CD4-positive, alpha-beta T cell treated with Interleukin-17A for 1 hour (primary cell): ENCODE data around the gene CBX6.
A peak's percentile ranks its signal among the peaks of the same experiment; 100 is the strongest.

Experiments used
- DNase-seq: peaks from one replicate; pipeline ENCODE4 v3.0.0-alpha.2; 2020

The CBX6 gene

DNA sequence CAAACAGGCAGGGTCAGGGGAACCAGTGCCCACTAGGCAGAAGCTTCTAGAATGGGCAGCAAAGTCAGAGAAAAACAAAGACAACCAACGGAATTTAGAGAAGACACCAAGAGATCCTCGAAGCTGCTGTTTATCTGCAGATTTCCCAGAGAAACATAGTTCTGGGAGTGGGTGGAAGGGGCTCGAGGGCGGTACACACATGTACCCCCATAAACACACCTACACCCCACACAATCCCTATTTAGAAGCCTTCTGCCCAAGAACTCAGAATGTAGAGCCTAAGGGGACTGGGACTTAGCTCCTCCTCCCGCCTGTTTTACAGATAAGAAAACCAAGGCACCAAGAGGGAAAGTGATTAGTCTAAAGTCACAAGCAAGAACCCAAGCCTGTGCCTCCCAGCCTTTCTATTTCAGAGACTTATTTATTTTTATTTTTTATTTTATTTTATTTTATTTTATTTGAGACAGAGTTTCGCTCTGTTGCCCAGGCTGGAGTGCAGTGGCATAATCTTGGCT, 34.5 kb downstream of the CBX6 start:
- DNase-seq: no peak

DNA sequence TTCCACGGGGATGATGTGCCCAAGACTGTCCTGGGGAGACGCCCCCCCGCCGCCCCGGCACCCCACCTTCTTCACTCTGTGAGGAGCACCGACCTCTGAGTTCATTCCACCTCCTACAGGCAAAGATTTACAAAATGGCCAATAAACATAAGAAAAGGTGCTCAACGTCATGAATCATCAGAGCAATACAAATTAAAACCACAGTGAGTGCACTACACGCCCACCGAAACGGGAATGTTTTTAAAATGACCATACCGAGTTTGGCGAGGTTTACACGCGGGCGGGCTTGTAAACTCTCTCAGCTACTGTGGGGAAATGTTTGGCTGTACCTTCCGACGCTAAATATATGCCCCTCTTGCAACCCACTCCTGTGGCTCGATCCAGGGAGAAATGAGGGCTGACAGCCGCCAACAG, 36.1 kb downstream of the CBX6 start:
- no peak for DNase-seq

DNA sequence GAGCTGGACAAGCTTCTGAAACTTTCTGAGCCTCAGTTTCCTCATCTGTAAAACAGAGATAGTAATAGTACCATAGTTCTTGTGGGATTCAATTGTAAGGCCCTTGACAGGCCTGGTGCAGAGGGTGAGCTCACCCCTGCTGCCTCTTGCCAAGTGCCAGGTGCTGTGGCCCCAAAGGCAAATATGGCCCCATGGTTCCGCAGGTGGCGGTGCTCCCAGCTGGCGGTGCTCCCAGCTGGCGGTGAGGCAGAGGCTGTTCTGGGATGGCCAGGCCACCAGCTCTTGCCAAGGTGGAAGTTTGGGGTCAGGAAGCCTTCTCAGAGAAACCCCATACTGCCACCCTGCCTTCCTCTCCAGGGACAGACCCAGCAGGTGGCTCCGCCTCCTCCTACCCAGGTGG, 37.0 kb downstream of the CBX6 start:
- DNase-seq: no peak

DNA sequence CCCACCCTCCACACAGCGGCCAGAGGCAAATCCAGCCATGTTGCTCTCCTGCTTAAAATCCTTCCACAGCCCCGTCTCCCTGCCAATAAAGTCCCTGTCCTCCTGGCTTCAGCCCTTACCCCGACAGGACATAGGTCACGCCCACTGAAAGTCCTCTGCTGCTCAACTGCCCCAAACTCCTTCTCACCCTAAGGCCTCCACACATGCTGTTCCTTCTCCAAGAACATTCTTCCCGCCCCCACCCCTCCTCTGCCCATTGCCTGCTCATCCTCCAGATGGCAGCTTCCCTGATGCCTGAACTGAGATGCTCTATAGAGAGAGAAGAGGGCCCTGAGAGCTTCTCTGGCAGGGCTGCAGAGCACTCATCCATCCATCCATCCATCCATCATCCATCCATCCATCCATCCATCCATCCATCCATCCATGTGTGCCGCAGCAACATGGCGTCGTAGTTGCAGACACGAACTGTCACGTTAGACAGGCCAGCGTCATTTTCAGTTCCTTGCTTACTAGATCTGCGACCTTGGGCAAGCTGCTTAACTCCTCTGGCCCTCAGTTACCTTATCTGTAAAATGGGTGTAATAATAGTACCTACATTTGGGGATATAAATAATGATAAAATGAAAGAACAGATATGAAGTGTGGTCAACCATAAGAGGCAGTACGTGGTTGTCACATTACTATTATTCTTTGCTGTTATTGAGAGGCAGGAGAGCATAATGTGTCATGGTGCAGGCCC, 37.6 kb downstream of the CBX6 start:
- DNase-seq: no peak

DNA sequence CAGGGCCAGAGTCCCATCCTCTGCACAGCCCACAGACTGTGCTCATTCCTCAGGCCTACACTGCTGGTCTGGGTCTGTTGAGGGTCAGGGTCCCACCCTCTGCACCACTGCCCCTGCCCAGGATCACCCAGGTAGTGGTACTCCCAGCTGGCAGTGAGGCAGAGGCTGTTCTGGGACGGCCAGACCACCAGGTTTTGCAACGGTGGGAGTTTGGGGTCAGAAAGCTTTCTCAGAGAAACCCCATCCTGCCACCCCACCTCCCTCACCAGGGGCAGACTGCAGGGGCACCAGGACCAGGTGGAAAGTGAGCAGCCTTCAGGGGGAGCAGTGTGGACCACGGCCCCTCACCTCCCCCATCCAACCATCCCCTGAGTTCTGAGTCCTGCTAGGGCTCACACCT, 39.0 kb downstream of the CBX6 start:
- DNase-seq: no peak

DNA sequence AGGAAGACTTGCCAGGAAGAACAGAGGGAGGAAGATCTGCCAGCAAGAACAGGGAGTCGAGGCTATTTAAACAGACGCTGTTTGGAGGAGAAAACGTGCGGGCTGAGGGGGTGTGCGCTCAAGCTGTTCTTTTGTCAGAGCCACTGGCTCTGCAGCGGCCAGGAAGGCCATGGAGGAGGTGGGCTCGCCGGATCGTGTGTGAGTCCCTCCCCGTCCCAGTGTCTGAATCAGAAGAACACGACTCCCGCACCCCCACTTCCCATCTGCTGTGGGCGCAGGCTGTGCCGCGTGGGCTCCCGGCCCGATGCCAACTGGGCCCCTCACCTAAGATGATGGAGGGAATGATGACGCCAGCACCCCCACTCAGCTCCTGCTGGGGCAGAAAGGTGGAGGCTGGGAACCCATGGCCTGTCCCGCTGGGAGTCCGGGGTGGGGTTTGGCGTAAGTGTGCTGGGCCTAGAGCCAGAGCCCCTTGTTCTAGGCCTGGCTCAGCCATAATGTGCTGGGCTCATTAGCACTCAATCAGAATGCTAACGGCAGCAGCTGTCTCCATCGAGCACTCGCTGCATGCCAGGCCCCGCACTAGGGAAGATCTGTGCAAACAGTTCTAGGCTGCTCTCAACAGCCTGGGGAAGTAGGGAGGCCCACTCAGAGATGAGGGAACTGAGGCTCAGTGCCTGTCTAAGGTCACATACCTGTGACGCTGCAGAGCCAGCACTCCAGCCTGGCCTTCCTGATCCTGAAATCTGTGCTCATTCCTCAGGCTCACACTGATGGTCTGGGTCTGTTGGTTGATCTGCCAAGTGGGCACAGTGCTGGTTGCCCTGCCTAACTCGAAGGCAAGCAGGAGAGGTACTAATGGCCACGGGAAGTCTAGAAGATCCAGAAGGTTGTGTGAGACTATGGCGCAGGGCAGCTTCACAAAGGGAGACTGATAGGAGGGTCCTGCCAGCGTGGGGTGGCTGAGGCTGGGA, 39.7 kb downstream of the CBX6 start:
- DNase-seq: no peak

DNA sequence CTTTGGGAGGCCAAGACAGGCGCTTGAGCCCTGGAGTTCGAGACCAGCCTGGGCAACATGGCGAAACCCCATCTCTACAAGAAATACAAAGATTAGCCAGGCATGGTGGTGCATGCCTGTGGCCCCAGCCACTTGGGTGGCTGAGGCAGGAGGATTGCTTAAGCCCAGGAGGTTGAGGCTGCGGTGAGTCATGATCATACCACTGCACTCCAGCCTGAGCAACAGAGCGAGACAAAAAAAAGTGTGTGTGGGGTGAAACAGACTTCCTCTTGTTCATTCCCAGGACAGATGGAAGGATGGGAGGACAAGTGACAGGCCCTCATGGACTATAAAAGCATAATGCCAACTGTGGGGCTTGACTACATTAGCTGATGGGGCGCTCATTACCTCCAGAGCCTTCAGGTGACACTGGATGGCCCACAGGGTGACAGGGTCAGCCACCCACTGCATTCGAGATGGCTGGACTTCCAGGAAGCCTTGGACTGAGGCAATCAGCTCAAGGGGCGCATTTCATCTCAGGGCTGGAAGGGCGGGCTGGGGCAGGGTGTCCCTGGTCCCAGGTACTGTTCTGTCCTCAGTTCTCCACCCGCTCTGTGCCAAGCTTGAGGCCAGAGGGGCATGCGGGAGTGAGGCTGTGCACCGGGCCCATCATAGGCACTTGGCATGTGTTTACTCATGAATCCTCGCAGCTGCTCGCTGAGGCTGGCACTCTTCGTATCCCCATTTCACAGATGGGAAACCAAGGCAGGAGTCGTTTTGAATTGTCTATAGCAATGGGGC, 40.7 kb downstream of the CBX6 start:
- DNase-seq: no peak

DNA sequence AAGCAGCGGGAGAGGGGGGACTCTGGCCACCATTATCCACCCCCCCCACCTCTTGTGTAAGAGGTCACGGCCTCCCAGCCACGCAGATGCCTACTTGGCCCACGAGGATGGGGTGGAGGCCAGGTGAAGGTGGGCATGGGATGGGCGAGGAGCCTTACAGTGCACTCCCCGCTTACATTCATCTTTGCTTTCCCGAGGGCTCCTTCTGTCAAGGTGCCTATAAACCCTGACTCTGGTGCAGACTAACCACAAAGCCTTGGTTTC, 41.2 kb downstream of the CBX6 start:
- no peak for DNase-seq

DNA sequence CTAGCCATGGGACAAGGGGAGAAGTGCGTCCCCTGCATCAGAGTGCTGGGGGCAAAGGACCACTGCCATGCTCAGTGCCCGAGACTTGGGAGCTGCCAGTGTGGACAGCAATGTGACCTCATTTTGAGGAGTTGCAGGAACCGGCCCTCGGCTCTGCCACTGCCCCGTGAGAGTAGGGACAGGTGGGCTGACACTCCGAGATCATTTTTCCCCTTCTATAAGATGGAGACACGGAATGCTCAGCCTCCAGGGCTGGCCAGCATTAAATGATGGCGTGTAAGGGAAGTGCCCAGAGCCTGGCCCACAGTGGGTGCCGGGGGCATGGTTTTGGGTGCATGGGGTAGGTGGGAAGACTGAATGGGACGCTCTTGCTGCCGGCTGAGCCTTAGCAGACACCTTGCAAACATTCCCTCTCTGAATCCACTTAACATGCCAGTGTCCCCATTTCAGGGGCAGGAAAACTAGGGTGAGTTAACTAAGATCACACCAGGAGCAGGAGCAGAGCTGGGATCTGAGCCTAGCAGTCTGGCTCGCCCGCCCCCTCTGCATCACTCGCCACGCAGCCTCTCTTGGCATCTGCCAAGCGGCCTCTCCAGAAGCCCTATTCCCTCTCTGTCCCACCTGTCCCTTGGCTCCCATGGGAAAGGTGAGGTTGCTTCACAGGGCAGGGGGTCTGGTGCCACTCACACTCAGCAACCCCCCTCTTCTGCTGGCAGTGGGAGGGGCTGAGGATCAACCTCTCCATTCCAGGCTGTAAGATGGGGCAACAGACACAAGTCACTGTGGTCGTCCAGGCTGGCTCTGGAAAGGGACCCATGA, 41.8 kb downstream of the CBX6 start:
- DNase-seq: no peak

DNA sequence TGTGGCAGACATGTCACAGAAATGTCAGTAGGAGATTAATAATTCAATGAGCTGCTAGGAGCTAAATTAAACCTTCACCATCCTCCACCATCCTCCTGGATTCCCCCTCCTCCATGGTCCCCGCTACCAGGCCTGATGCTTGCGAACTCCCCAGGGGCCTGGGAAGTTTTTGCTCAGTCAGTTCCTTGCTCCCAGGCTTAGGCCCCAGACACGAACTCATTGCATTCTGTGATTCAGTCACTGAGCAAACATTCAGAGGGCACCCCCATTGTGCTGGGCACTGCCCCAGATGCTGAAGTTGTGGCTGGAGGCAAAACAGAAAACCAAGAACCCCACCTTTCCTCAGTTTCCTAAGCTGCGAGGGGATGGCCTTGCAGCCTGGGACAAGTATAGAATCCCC, 42.5 kb downstream of the CBX6 start:
- DNase-seq: no peak

DNA sequence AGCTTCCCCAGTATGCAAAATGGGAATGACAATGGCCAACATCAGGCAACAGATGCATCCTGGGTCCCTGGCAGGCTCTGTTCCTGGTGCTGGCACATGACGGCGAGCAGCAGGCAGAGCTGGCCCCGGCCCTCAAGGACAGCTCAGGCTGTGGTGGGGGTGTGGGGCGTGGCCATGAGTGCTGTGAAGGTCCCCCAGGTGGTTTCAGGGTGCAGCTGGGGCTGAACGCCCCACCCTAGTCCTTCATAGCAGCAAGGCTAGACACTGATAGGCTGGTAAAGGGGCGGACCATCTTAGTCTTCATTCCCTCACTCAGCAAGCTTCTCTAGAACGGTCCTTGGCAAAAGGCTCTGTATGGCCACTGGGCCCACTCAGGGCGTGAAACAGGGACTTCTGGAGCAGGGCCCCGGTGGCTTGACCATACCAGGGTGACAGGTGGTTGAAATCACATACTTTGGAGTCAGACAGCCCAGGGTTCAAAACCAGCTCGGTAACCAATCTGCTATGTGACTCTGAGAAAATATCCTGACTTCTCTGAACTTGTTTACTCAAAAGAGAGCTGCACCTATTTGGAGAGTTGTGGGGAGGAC, 43.3 kb downstream of the CBX6 start:
- DNase-seq: no peak

DNA sequence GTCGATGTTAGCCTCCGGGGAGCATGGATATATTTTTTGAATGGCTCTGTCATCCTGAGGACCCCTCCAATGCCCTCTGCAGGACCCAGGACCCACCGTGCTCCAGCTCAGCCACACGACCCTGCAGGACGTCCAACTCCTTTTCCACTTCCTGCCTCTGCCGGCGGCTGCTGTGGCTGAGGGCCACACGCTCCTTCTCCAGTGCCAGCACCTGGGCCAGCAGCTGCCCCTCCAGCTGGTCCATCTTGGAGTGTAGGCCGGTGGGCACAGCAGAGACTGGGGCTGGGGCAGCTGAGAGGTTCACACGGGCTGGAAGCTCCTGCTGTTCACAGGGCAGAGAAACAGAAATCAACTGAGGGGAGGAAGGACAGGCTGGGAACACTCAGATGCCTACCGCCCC, 43.8 kb downstream of the CBX6 start:
- no peak for DNase-seq

DNA sequence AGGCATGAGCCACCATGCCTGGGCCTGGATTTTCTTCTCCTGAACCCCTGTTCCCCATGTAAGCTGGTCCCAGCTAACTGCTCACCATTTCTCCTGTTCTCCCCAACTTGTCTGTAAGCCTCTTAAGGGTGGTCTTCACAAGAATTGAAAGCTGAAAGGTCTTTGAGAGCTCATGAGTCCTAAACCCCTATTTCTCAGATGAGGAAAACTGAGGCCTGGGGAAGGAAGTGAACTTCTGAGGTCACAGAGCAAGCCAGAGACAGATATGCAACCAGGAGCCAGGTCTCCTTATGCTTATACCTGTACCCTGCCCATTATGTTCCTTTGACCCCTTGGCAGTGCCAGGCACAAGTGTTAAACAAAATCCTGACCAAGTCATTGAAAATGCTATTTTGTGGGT, 44.5 kb downstream of the CBX6 start:
- DNase-seq: no peak

DNA sequence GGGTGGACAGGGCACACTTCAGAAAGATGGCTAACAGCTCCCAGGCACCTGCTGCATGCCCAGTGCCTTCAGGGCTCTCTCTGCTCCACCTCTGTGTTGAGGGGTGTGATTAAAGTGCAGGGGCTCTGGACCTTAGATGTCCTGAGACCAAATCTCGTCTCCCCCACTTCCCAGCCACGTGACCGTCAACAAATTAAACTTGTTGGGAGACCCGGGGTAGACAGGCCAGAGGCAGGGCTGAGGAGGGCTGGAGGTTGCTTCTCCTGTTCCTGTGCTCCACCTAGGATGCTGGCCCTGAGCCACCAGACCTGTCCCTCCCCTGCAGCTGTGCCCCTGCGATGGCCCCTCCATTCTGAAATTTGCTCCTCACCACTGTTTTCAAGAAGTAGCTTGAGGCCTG, 45.2 kb downstream of the CBX6 start:
- DNase-seq: no peak

DNA sequence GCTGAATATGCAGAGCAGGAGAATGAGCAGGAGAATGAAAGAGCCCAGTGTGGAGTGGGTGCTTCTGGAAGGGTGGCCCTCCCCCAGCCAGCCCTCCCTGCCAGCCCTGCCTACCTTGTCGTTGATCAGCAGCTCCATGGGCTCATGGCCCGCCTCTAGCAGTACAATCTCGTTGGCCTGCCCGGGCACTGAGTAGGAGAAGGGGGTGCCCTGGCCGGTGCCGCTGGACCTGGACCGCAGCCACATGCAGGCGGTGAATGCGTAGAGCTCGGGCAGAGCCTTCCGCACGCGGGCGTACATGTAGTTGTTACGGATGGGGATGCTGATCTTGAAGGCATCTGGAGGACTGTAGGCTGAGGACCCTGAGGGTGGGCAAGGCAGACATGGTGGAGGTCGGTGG, 45.6 kb downstream of the CBX6 start:
- no peak for DNase-seq

DNA sequence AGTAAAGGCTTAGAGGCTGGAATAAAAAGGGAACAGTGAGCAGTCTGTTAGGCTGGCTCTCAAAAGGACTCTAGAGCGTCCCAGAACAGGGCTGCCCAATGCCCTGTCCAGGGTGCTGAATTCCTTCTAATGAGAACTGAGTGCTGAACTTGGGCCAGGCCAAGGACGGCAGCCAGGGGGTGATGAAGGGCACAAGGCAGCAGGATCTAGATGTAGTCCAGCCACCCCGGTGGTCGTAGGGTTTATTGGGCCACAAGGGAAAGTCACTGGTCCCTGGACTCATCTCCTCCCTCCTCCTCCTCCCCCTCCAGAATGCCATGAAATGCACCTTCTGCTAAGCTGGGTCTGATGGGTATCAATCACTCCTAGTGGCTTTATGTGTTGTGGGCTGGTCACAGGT, 47.4 kb downstream of the CBX6 start:
- peak; percentile 13 for DNase-seq

DNA sequence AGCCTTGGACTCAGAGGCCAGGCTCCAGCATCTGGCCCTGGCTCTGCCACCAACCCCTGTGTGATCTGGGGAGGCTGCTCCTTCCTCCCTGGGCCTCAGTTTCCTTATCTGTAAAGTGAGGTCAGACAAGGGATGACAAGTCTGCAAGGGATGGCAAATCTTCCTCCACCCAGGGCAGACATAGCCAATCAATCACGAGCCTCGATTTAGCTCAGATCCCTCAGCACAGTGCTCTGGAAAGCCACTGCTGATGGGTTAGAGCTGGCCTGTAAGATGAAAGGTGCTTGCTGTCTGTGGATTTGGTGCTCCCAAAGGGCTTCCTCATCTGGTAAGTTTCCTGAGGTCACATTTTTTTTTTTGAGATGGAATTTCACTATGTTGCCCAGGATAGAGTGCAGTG, 48.4 kb downstream of the CBX6 start:
- no peak for DNase-seq

DNA sequence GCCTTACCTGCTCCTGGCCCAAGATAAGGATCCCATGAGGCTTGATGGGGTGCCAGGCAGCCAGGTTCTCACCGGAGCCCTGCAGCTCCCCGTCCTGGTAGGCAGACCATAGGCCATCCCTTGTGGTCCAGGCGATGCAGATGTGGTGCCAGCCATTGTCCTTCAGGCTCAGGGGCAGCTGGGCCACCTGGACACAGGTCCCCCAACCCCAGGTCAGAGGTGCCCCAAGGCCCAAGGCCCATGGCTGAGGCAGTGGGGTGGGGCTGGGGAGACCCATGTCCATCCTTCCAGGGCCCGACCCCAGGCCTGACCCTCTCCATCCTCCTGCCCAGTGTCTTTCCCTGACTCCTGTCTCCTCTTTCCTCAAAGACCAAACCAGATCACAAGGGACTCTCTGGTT, 48.9 kb downstream of the CBX6 start:
- no peak for DNase-seq

DNA sequence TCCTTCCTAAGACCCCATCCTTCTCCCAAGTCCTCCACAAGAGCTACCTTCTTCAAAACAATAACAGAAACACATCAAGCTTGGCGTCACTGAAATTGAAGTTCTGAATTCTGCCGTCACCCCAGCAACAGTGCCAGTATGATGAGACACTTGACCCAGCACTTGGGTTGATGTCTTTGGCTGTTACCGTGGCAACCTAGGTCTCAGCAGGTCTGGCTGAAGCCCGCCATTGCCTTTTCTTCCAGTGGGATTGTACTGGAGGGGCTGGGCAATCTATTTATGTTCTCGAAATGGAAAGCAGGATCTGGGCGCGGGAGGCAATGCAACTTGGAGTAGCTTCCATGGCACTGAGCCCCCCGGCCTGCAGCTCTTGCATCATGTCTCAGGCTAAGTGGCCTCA, 52.0 kb downstream of the CBX6 start:
- no peak for DNase-seq

DNA sequence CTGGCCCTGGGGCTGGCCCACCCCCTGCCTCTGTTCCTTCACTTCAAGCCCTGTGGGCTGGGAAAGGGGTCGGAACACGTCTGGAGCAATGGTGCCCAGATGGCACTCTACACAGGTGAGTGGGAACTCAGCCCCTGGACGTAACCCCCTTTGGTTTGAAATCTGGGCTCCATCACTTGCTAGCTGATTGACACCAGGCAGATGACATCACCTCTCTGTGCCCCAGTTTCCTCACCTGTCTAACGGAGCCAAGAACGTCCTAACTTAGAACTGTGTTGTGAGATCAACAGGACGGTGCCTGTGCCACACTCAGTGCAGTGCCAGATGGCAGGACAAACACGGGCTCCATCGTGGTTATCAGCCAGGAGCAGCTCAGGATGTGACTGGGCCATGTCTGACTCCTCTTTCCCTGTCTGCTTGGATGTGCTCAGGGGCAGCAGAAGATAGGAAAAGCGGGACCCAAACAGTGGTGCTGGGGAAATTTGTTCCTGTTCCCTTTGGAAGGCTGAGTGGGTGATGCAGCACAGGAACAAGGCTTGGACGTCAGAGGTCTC, 52.6 kb downstream of the CBX6 start:
- DNase-seq: no peak

DNA sequence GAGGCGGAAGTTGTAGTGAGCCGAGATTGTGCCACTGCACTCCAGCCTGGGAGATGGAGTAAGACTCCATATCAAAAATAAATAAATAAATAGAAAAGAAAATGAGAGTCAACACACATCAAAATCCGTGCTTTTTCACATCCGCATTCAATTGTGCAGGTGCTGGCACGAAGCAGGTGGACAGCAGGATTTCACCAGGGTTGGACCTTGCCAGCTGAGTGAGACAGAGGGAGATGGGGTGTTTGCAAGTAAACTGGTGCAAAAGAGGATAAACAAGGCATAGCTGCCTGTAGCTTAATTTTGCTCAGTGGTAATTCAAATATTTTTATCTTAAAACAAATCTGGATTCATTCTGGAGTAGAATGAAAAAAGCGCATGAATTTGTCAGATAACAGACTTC, 54.8 kb downstream of the CBX6 start:
- no peak for DNase-seq

DNA sequence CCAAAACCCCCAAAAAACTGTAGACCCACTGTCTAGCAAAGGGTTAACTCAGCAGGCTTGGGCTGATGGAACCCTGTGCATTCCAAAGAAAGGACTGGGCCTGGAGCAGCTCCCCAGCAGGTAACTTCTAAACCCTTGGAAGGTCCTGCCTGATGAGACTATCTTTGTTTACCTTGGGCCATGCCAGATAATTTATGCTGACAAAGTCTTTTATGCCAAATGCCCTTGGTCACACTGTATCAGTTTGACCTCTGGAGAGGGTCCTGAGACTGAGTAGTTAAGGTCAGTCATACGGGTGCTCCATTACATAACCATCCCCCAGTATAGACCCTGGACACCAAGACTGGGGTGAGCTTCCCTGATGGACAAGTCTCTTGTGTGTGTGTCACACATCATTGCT, 56.2 kb downstream of the CBX6 start:
- no peak for DNase-seq
